Measurements from ENCODE around the gene RAPGEF5. TPM values are rescaled to one million over a fixed set of nuclear protein-coding genes. Genes with fewer than 3 reads are reported as not detected.

The RAPGEF5 gene
- total RNA-seq, 1 donor from 2014 or later = 12.4 TPM

GRCh38 chr7:22250390-22250789, 106.6 kb downstream of the RAPGEF5 start:
- DNase-seq = no peak
- no peak overlapping the region for H3K27ac Mint-ChIP-seq
- intact Hi-C loops (cut with micrococcal nuclease) = no loop called here
- CTCF ChIA-PET = no interaction called here
- peaks cover 11% of the 10 kb centered on the region for H3K9me3 Mint-ChIP-seq
- no peak for ATAC-seq (ENCODE audit: low read depth)
- H3K4me1 Mint-ChIP-seq = no peaks in the 10 kb centered on the region
- no peaks in the 10 kb centered on the region for H3K27me3 Mint-ChIP-seq
- POLR2A ChIA-PET = interaction anchor here (0.7 kb wide), 1 partner anchor 95 kb away, joined by 3 read pairs; no protein-coding TSS in a partner anchor
- H3K36me3 Mint-ChIP-seq (ENCODE audit: low read depth) = peaks cover 7% of the 10 kb centered on the region
- TF ChIP-seq CTCF (IDR thresholded peaks at IDR 0.05) = no peak
- H3K4me3 Mint-ChIP-seq = no peak overlapping the region

GRCh38 chr7:22248111-22248809, 108.7 kb downstream of the RAPGEF5 start:
- intact Hi-C loops (cut with micrococcal nuclease) = no loop called here
- Mint-ChIP-seq H3K27me3 (no peaks in the 10 kb centered on the region), H3K27ac (no peak overlapping the region), H3K9me3 (peaks cover 11% of the 10 kb centered on the region), H3K4me1 (no peaks in the 10 kb centered on the region), H3K4me3 (no peak overlapping the region), H3K36me3 (ENCODE audit: low read depth) (peaks cover 10% of the 10 kb centered on the region)
- DNase-seq (no peak), ATAC-seq (ENCODE audit: low read depth) (no peak)
- ChIA-PET POLR2A (no interaction called here), CTCF (no interaction called here)
- no peak for TF ChIP-seq CTCF (IDR thresholded peaks at IDR 0.05)

GRCh38 chr7:22241805-22242390, 115.1 kb downstream of the RAPGEF5 start:
- no peak for TF ChIP-seq CTCF (IDR thresholded peaks at IDR 0.05)
- ATAC-seq (ENCODE audit: low read depth) = no peak
- CTCF ChIA-PET = no interaction called here
- POLR2A ChIA-PET = no interaction called here
- Mint-ChIP-seq H3K9me3 (peaks cover 11% of the 10 kb centered on the region), H3K27ac (no peak overlapping the region), H3K27me3 (no peaks in the 10 kb centered on the region), H3K36me3 (ENCODE audit: low read depth) (peaks cover 7% of the 10 kb centered on the region), H3K4me3 (no peak overlapping the region), H3K4me1 (no peaks in the 10 kb centered on the region)
- intact Hi-C loops (cut with micrococcal nuclease) = no loop called here
- DNase-seq = no peak

- Mint-ChIP-seq H3K4me1 (no peaks in the 10 kb centered on the region), H3K9me3 (peaks cover 3% of the 10 kb centered on the region), H3K27ac (no peak overlapping the region), H3K27me3 (no peaks in the 10 kb centered on the region), H3K4me3 (no peak overlapping the region), H3K36me3 (ENCODE audit: low read depth) (peaks cover 3% of the 10 kb centered on the region)
- DNase-seq = no peak
- ATAC-seq (ENCODE audit: low read depth) = no peak
- ChIA-PET CTCF (no interaction called here), POLR2A (no interaction called here)
- no peak for TF ChIP-seq CTCF (IDR thresholded peaks at IDR 0.05)
- intact Hi-C loops (cut with micrococcal nuclease) = no loop called here
Observed at GRCh38 chr7:22240904-22241571, 115.9 kb downstream of the RAPGEF5 start.

All from activated B cell treated with CpG ODN at 0.5 μM for 24 hours (primary cell).